Endothelial cell of hepatic sinusoid (primary cell): Measurements from ENCODE around the gene CHI3L1.

ENCODE experiments used
- in situ Hi-C: cut with HindIII; loops from 2 replicates; pipeline ENCODE4 v1.10.0; 2017; ENCODE audit warnings: low sequenced_read_pairs

CHI3L1 gene

GRCh38 chr1:203182387-203182953 lies 4.0 kb downstream of the CHI3L1 start:
- in situ Hi-C loops = no loop called here

- in situ Hi-C loops = no loop called here
These were observed 4.7 kb downstream of the CHI3L1 start for GRCh38 chr1:203181586-203182386.

DNA sequence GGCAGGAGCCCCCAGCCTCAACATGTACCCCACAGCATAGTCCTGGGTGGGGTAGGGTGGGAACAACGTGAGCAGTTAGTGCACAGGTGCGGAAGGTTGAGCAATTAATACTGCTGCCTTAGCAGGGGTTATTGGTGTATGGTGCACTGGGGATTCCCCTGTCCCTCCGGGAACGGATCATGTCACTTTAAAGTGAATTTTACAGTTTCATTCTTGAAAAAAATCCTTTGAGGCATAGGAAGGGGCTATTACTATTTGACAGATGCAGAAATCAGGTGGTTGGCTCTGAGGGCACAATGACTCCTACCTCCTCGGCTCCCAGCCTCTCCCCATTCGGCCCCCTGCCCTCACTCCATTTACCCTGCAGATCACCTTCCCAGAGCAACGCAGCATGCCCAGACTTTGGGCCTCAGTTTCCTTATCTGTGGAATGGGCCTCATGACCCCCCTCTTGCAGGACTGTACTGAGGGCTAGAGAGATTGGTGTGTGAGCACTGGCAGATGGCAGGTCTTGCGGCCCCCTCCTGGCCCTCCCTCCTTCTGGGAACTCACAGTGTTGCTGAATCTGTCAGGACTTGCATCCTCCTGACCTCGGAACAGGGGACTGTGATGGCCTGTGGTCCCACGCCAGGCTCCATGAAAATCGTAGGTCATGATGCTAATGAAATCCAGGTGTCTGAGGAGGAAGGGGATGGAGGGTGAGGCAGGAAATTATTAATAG lies 5.7 kb downstream of the CHI3L1 start:
- in situ Hi-C loops = no loop called here

DNA sequence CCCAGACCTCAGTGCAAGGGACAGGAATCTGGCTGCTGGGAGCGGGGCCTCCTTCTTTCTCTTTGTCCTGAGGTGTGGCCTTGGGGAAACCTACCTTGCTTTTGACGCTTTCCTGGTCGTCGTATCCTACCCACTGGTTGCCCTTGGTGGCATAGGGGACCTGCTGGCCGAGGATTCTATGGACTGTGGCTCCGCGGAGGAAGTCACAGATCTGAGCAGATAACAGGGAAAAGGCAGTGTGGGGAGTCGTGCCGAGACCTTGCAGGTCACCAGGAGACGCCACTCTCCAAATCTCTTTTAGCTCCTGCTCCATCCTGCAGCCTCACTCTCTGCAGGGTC lies 6.9 kb downstream of the CHI3L1 start:
- in situ Hi-C loops = no loop called here

DNA sequence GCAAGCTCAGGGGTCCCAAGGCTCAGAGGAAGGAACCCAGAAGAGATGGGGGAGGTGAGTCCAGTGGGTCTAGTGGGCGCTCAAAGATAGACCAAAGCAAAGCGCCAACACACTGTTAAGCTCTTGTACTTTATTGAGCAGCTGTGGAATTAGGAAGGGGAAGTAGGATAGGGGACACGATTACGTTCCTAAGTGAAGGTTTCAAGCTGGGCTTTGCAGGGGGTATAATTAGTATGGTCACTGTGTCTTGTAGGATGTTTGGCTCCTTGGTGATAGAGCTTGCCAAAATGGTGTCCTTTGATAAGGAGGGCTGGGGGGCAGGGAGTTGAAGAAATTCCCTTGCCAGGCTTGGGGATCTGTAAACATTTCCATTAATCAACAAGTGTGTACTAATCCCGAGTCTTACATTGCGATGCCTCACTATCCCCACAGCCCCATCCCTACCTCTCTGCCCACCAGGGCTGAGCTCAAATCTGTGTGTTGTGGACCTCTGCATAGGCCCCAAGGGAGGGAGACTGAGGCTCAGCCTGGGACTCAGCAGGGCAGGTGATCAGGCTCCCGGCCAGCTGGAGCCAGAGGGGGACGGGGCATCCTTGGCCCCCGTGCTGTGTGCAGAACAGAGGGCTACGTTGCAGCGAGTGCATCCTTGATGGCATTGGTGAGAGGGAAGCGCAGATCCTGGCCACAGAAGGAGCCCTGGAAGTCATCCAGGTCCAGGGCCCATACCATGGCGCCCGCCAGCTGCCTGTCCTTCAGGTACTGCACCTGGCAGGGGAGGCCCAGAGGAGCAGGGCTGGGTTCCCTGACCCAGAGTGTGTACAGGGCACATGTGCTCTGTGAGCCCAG lies 7.5 kb downstream of the CHI3L1 start:
- in situ Hi-C loops = no loop called here

- in situ Hi-C loops = no loop called here
These were observed 8.4 kb downstream of the CHI3L1 start for GRCh38 chr1:203178083-203178482.

DNA sequence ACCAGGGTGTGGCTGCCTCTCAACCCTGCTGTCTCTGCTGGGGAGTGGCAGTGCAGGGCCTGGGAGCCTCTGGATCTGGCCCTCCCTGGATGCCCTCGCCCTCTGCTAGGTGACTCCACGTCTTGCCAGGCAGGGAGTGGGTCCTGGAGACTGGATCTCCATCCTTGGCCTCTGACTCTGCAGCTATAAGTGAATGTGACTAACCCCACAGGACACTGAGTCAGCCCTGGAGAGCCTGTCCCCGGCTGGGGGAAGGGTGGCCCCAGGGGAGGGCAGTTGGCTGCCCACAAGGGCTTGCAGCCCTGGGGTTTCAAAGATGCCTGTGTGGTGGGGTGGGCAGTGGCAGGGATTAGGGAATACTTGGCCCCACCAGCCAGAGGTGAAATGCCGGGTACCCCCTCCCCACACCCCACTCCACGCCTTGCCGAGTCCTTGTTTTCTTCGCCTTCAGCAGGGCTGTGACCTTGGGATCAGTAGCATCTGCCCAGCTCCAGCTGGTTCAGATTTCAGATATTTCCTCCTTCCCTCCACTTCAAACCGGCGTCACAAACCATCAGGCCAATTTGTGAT lies 8.9 kb downstream of the CHI3L1 start:
- in situ Hi-C loops = no loop called here

DNA sequence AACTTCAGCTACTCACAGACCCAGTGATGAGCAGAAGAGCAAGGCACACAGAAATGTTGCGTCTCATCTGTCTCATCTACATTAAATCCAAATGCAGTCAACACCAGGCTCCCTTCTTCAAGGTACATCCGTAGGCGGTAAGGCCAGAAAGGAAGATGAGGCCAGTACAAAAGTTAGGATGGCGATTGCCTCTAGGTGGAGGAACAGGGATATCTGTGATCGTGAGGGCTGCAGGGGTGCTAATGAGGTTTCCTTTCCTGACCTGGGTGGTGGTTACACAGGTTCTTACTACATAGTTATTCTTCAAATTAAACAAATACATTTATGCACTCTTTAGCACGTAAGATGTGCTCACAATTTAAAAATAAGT lies 9.5 kb downstream of the CHI3L1 start:
- in situ Hi-C loops = no loop called here

DNA sequence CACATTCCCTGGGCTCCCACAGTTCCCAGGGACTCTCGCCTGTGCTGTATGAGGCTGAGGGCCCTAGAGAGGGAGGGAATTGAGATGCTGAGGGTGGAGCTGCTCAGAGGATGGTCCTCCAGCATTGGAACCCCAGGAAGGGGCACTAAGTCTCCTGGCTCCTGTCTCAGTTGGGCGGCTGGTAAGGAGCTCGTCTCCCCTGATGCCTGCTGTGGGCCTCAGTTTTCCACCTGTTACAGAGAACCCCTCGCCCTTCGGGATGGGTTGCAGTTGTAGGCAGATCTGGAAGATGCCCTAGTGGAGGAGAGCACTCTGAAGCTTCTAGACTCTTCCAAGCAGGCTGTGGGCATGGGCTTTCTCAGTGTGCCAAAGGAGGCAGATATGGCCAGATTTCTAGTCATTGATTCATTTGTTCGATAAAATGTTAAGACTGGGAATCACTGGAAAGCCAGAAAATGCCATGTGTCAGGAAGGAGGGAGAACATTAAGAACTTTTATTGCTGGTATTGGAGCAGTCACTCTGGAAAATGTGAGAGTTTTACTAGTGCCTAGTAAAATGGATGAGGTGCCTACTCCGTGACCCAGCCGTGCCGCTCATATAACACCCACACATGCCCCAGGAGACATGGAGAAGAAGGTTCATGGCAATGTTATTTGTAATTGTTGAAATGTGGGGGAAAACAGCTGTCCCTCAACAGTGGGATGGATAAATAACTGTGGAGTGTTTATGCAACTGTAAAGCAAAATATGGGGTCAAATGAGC lies 10.1 kb downstream of the CHI3L1 start:
- in situ Hi-C loops = no loop called here

- in situ Hi-C loops = no loop called here
These were observed 10.7 kb downstream of the CHI3L1 start for GRCh38 chr1:203175827-203176241.

DNA sequence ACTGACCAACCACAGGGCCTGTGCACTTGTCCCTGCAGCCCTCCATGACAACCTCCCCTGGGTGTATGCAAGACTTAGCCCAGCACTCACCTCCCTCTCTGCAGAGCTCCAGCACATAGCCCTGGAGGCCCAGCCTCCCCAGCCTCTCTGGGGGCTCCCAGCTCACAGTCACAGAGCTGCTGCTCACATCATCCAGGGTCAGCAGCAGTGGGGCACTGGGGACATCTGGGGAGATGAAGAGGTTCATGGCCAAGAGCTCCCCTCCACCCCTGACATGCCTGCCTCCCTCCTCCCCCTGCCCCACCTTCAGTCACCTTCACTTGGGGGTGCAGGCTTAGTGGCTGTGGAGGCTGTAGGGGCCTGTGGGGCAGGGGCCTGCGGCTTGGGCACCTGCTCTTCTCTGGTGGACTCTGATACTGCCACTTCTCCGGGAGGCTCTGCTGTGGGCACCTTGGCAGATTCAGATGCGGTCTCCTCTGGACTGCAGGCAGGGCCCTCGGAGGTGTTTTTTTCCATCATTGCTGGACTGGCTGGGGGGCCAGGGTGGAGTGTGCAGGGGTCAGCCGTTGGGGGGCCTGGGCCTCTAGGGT lies 11.2 kb downstream of the CHI3L1 start, which contains the start of gene MYBPH:
TSS of gene MYBPH (minus strand) at position 590 of the 590 bp plus-strand sequence. CDS start at position 519, 71 bp downstream.
- in situ Hi-C loops = no loop called here

GRCh38 chr1:203174324-203174985 lies 12.0 kb downstream of the CHI3L1 start:
- in situ Hi-C loops = no loop called here

- in situ Hi-C loops = no loop called here
These were observed 12.9 kb downstream of the CHI3L1 start for GRCh38 chr1:203173566-203173965.

- in situ Hi-C loops = no loop called here
These were observed 13.4 kb downstream of the CHI3L1 start for GRCh38 chr1:203173011-203173555.

DNA sequence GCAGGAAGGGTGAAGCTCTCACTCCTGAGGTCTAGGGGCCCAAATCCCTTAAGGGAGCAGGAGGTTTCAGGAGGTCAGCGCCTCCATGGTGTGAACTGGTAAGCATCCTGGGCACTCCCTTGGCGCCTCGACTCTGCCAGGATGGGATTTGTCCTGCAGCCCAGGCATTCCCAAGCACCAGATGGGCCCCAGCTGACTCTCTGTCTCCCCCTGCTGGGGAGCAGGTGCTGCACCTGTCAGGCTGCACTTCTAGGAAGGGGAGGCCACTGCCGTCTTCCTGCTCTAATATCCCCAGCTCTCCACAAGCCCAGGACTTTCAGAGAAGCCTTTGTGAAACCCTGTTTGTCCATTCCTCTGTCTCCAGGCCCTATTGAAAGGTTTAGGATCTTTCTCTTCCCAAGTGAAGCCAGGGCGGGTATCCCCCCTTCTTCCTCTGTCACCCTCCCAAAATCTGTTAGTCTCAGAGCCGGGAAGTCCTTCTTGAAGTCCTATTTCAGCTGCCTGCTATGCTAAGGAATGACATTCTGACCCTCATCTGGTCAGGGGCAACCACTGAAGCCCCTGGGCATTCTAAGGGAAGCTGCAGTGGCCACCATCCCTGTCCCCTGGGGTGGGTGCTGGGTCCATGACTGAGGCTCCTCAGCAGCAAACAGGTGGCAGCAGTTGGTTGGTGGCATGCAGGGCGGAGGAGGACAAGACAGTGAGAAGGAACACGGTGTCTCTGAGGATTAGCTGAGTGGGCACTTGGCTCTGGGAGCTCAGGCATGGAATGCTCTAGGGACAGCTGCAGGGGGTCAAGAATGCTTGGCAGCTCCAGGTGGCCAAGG lies 14.1 kb downstream of the CHI3L1 start:
- in situ Hi-C loops = no loop called here

DNA sequence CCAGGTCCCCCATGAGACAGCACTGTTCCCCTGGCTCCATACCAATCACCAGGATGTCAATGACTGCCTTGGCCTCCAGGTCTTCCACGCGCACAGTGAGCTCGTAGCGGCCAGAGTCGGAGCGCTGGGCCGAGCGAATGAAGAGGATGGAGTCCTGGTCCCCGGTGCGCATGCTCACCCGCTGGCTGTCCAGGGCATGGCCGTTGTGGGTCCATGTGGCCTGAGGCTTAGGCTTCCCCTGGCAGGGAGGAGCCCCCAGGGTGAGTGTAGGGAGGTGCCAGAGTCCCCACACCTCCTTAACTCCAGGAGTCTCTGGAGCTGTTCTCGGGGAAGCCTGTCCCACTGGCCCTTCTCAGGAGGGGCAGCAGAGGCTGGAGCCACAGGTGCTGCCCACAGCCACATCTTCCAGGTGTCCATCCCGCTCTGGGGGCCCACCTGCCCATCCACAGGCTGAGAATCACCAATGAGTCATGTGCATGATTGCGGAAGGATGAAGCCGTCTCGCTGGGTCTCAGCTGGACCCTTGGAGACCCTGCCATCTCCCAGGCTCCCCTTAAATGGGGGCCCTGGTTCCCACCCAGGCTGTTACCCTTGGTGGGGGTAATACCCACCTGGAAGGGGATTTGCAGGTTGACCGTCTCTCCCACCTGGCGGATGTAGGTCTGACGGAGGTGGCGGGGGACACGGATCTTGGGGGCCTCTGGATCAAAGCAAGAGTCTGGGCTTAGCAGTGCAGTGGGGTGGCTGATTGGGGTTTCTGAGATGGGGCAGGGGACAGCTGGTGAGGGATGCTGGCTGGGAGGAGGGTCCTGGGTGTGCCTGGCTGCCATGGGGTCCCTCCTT lies 14.9 kb downstream of the CHI3L1 start:
- in situ Hi-C loops = no loop called here
